Stimulated activated CD4-positive, alpha-beta T cell treated with anti-CD3 and anti-CD28 coated beads, Interleukin-4, amount 100 ng/mL, for 24 hours (primary cell): ENCODE results near the gene C3orf33.
A peak's percentile ranks its signal among the peaks of the same experiment; 100 is the strongest.

Experiments used
- DNase-seq: peaks from one replicate; pipeline ENCODE4 v3.0.0-alpha.2; 2020

The C3orf33 gene

GRCh38 chr3:155782390-155782953, 23.6 kb downstream of the C3orf33 start:
- no peak for DNase-seq

- DNase-seq, result no peak
Measured at GRCh38 chr3:155780291-155780690, 25.8 kb downstream of the C3orf33 start.

- DNase-seq, result no peak
Measured at GRCh38 chr3:155778462-155778861, 27.6 kb downstream of the C3orf33 start.

DNA sequence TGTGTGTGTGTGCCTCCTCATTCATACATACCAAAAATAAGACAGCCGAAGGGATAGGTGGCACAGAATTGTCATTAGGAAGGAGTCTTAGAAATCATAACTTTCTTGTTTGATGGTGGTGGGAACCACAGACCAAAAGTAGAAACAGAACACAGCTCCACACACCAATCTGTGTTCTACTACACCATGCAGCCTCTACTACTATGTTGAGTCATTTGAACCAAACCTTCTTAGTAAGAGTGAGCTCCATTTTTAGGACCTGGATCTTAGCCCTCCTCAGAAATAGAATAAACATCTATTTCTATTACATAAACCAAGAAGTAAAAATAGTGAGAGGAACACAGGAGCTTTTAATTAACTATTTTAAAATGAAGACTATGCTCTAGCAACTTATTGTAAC, 33.3 kb downstream of the C3orf33 start:
- DNase-seq, result no peak

- DNase-seq, result no peak
Measured at GRCh38 chr3:155771126-155771525, 35.0 kb downstream of the C3orf33 start.

DNA sequence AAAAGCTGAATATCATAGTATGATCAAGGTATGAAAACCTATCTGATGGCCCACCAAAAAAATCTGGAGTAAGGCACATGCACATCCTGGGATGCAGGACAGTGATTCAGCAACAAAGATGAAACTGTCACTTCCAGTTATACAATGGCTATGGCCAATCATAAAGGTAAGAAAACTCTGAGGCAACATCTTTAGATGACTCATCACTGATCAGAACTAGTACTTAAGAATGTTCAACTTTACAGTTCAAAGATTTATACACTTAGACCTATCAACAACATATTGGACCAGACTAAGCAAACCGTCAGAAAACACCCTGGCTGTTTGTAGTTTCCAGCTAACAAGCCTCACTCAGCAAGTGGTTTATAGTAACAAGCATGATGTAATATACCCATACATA, 39.9 kb downstream of the C3orf33 start:
- no peak for DNase-seq

DNA sequence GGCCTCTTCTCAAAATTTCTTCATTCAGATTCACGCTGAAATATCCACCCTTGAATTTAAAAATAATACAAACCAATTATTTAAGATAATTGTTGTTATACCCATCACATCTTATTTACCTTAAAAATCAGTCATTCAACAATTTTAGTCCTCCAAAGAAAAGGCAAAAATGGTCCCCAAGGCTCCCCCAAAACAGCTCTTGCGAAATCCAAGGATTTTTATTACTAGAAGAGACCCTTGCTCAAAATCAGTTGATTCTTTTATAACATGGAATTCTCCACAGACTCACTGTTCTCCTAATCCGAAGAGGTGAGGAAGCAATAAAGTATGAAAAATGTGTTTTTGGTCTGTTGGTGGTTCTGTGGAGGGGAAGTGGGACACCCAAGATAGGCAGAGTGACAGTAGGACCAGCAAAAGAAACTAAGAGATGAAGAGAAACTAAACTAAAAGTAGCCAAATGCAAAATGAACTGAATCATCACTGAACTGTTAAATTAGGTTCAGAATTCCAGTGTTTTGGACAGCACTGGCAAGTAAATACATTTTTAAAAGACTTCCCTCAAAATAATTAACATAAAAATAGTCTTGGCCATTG, 42.1 kb downstream of the C3orf33 start:
- DNase-seq, result no peak

- no peak for DNase-seq
Measured at GRCh38 chr3:155760653-155761052, 45.4 kb downstream of the C3orf33 start.

DNA sequence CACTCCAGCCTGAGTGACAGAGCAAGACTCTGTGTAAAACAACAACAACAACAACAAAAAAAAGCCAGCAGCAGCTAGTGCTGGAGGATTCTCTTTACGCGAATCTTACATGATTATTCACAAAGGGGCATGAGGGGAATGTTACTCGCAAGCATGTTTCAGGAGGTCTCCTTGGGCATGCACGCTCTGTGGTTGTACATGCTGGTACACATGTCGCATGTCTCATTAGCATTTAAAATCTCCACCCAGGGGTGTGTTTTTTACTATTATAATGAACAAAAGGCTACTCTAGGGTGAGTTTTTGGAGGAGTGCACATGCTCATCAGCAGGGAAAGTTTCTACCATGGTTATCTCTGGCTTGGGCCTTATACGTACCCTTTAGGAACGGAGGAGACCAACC, 48.5 kb downstream of the C3orf33 start:
- no peak for DNase-seq

DNA sequence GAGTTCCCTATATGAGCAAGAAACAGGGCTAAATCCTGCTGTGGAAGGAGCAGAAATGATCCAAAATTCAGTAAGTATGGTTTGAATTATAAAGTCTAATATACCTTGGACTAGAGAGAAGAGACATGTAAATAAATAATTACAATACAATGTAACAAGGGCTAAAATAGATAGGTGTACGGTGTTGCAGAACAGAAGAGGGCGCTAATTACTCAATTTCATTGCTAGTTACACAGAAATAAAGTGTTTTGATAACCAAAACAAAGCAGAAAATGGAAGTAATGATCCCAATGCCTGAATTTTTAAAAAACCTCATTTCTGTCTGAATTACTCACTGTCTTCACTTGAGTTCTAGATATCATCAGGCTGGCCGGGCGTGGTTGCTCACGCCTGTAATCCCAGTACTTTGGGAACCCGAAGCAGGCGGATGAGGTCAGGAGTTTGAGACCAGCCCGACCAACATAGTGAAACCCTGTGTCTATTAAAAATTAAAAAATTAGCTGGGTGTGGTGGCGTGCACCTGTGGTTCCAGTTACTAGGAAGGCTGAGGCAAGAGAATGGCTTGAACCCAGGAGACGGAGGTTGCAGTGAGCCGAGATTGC, 52.9 kb downstream of the C3orf33 start:
- no peak for DNase-seq

GRCh38 chr3:155748611-155749365, 57.3 kb downstream of the C3orf33 start:
- DNase-seq, result no peak

GRCh38 chr3:155747946-155748290, 58.2 kb downstream of the C3orf33 start:
- no peak for DNase-seq

- no peak for DNase-seq
Measured at GRCh38 chr3:155747286-155747945, 58.7 kb downstream of the C3orf33 start.

GRCh38 chr3:155746703-155747102, 59.4 kb downstream of the C3orf33 start:
- no peak for DNase-seq

- no peak for DNase-seq
Measured at GRCh38 chr3:155745795-155746550, 60.1 kb downstream of the C3orf33 start.

DNA sequence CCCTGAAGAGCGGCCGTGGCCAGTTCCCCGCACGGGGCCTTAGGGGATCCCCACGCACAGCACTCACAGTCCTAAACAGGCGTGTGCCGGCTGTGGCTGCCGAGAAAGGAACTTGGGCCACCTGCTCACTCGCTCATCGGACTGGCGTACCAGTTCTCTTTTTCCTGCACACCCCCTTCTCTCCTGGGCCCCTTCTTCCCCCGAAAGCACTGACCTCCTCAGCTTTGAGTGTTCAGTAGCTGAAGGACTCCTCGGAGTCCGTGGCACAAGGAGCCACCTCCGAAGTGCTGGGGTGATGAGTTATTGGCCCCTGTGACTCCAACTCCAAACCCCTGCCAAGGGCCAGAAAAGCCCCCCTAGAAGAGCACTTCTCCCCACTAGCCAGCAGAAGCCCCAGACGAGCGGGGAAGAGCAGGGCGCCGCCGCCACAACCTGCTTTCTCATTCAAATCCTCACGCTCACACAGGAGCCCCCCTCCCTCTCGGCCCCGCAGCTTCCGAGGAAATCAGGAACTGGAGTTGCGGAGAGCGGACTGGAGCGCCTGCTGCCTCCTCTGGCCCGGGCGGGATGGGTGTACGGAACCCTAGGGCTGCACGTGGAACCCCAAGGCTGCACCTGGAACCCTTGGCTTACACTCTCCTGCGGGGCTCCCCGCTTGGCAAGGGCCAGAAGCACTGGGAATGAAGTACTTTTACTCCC, 61.3 kb downstream of the C3orf33 start, which contains the start of gene PLCH1:
Gene PLCH1 (minus strand): TSS at position 446 of the 699 bp plus-strand sequence. CDS start 40,847 bp downstream, outside the sequence.
- peak; percentile 42 for DNase-seq

- peak; percentile 38 for DNase-seq
Measured at GRCh38 chr3:155744010-155744625, 62.0 kb downstream of the C3orf33 start.

DNA sequence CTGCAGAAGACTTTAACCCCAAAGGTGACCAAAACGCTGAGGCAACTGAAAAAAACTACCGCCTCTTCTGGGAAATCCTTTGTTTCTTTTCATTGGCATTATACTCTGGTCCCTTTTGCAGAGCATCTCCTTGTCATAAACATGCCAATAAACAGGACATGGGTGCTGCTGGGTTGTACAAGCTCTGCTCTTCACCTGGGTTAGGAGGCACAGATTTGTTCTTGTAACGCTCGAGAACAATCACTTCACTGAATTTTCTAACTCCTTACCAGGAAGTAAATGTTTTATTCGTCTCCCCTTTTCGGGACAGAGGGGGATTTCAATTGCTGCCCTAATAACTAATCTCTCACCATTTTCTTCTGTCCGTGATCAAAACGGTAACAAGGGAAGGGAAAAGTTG, 62.5 kb downstream of the C3orf33 start:
- DNase-seq, result no peak

GRCh38 chr3:155742349-155742965, 63.6 kb downstream of the C3orf33 start:
- no peak for DNase-seq

DNA sequence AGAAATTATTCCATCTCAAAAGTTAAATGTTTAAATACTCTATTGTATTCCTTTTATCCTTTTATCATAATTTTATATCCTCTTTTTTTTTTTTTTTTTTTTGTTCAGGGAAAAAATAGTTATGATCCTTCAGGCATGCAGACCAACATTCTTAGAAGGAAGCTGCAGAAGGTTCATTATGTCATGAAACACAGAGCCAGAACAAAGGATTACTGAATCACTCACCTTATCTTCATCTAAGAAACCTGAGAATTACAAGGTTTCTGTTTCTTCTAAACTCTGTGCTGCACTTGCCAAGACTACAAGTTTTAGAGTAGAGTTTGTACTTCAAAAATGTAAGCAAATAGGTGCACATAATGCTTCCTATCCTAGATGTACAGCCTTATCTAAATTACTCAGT, 64.5 kb downstream of the C3orf33 start:
- no peak for DNase-seq

- DNase-seq, result no peak
Measured at GRCh38 chr3:155741101-155741500, 65.0 kb downstream of the C3orf33 start.
